ENCODE data around the gene POLE3. TPM values are rescaled to one million over a fixed set of nuclear protein-coding genes. Genes with fewer than 3 reads are reported as not detected.

Gene POLE3
- total and polyA plus RNA-seq, 3 donors from 2014 or later = 76.8 to 93.3 (median 87.3) TPM

DNA sequence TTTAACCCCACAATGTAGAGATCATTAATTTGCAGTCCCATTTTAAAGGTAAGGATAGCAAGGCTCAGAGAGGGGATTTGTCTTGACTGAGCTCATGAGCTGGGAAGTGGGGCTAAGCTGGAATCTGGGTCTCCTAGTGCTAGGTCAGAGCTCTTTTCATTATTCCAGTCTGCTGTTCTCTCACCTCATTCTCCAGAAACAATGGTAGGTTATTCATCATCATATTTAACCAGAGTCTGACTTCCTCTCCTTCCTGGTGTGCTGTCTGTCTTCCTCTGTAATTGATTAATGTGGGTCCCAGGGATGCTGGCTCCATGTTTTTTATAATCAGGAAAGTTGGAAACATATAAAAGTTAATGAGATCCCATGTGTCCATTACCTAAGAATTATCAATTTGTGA lies 20.7 kb upstream of the POLE3 start:
- H3K4me1 ChIP-seq = no peaks in the 10 kb centered on the region
- H3K27me3 ChIP-seq = no peaks in the 10 kb centered on the region
- TF ChIP-seq, protein P1, sequence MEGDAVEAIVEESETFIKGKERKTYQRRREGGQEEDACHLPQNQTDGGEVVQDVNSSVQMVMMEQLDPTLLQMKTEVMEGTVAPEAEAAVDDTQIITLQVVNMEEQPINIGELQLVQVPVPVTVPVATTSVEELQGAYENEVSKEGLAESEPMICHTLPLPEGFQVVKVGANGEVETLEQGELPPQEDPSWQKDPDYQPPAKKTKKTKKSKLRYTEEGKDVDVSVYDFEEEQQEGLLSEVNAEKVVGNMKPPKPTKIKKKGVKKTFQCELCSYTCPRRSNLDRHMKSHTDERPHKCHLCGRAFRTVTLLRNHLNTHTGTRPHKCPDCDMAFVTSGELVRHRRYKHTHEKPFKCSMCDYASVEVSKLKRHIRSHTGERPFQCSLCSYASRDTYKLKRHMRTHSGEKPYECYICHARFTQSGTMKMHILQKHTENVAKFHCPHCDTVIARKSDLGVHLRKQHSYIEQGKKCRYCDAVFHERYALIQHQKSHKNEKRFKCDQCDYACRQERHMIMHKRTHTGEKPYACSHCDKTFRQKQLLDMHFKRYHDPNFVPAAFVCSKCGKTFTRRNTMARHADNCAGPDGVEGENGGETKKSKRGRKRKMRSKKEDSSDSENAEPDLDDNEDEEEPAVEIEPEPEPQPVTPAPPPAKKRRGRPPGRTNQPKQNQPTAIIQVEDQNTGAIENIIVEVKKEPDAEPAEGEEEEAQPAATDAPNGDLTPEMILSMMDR (IDR thresholded peaks at IDR 0.05) = no peak
- no peak for TF ChIP-seq POLR2A (IDR thresholded peaks at IDR 0.05)
- DNase-seq = no peak
- H3K9me3 ChIP-seq = no peaks in the 10 kb centered on the region
- no peak overlapping the region for H3K4me3 ChIP-seq
- intact Hi-C loops (cut with DNase I; ENCODE audit: low total_unique reads) = no loop called here
- H3K36me3 ChIP-seq (ENCODE audit: low read depth, missing control alignments) = no peaks in the 10 kb centered on the region
- no peak overlapping the region for H3K27ac ChIP-seq

DNA sequence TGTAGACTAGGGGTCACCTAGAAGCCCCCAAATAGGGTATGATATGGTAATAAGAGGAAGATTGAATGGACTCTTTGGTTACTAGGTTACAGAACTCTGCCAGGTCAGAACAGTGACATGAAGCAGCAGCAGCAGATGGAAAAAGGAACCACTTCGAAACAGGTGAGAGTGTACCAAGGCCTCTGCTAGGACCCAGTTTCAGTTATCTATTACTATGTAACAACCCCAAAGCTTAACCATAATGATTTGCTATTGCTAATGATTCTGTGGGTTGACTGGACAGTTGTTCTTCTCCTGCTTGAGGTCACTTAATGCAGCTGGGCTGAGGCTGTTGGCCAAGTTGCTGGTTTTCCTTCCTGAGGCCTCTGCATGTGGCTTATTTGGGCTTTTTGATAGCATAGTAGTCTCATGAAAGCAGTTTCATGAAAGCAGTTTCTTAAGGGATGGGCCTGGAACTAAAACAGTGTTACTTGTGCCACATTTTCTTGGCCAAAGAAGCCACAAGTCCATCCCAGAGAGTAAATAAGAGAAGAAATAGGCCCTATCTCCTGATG lies 17.7 kb upstream of the POLE3 start:
- H3K9me3 ChIP-seq = no peaks in the 10 kb centered on the region
- WGBS, 2 donors = 86 to 91% methylated on average over 1 of the region's 1 CpG
- peak overlapping the region in 1 of 2 donors; percentile 5 for H3K27ac ChIP-seq
- TF ChIP-seq, protein P1 (IDR thresholded peaks at IDR 0.05) = no peak
- no peak for TF ChIP-seq POLR2A (IDR thresholded peaks at IDR 0.05)
- H3K27me3 ChIP-seq = no peaks in the 10 kb centered on the region
- H3K4me3 ChIP-seq = no peak overlapping the region
- intact Hi-C loops (cut with DNase I; ENCODE audit: low total_unique reads) = no loop called here
- H3K36me3 ChIP-seq (ENCODE audit: low read depth, missing control alignments) = no peaks in the 10 kb centered on the region
- no peaks in the 10 kb centered on the region for H3K4me1 ChIP-seq
- DNase-seq = no peak

DNA sequence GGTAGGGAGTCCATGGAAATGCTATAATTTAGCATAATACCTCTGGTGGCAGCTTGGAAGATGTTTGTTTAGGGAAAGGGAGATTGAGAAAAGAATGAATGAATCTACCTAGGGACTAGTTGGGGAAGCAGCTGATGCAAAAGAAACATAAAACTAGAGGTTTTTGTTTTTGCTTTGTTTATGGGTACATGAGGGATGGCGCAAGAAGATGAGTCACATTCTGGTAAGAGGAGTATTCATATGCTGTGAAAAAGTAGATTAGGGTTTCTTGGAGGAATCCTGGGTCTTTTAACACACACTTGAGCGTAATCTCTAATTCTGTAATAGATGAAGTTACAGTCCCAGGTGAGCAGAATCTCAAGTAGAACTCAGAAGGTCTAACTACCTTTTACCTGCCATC lies 17.2 kb upstream of the POLE3 start:
- no peak overlapping the region for H3K27ac ChIP-seq
- intact Hi-C loops (cut with DNase I; ENCODE audit: low total_unique reads) = no loop called here
- WGBS, 2 donors = 94 to 99% methylated on average over 2 of the region's 2 CpGs
- H3K36me3 ChIP-seq (ENCODE audit: low read depth, missing control alignments) = no peaks in the 10 kb centered on the region
- no peak overlapping the region for H3K4me3 ChIP-seq
- H3K27me3 ChIP-seq = no peaks in the 10 kb centered on the region
- no peaks in the 10 kb centered on the region for H3K9me3 ChIP-seq
- no peak for TF ChIP-seq POLR2A (IDR thresholded peaks at IDR 0.05)
- TF ChIP-seq, protein P1 (IDR thresholded peaks at IDR 0.05) = no peak
- H3K4me1 ChIP-seq = no peaks in the 10 kb centered on the region
- DNase-seq = no peak

DNA sequence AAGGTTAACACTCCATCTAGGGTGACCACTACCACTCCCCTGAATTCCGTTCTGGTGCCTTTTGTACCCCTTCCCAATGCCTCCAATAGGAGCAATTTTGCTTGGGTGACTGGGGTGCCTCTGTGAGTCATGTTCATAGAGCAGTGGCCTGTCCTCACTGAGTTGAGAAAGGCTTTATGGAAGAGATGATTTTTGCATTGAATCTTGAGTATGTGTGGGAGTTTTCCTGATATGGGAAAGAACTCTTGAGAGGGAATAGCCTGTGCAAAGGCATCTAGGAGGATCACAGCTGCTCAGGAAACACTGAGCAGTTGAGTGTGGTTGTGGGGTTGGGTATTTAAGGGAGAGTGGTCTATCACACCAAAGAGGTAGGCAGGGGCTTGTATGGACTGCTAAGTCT lies 16.2 kb upstream of the POLE3 start:
- H3K27me3 ChIP-seq = no peaks in the 10 kb centered on the region
- H3K27ac ChIP-seq = no peak overlapping the region
- intact Hi-C loops (cut with DNase I; ENCODE audit: low total_unique reads) = no loop called here
- no peak for DNase-seq
- H3K36me3 ChIP-seq (ENCODE audit: low read depth, missing control alignments) = no peaks in the 10 kb centered on the region
- TF ChIP-seq POLR2A (IDR thresholded peaks at IDR 0.05) = no peak
- TF ChIP-seq, protein P1 (IDR thresholded peaks at IDR 0.05) = no peak
- 94 to 100% methylated on average over 1 of the region's 1 CpG for WGBS, 2 donors
- H3K4me1 ChIP-seq = no peaks in the 10 kb centered on the region
- H3K9me3 ChIP-seq = no peaks in the 10 kb centered on the region
- H3K4me3 ChIP-seq = no peak overlapping the region

DNA sequence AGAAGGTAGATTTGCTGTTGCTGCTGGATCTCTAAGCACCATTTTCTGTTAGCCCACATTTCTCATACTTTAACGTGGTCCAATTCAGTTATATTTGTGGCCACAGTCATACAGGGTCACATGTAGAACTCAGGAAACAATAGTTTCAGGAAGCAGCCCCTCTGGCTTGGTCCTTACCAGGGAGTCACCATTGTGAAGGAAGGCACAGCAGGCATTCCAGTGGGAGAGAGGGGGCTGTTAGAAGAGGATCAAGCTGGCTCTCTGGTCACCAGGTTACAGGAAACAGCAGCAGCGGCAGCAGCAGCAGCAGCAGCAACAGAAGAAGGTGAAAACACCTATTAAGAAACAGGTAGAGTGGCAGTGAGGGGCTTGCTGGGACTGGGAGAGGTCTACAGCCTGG lies 14.6 kb upstream of the POLE3 start:
- no peak overlapping the region for H3K27ac ChIP-seq
- intact Hi-C loops (cut with DNase I; ENCODE audit: low total_unique reads) = no loop called here
- DNase-seq = no peak
- no peaks in the 10 kb centered on the region for H3K36me3 ChIP-seq (ENCODE audit: low read depth, missing control alignments)
- H3K27me3 ChIP-seq = no peaks in the 10 kb centered on the region
- no peaks in the 10 kb centered on the region for H3K4me1 ChIP-seq
- no peaks in the 10 kb centered on the region for H3K9me3 ChIP-seq
- H3K4me3 ChIP-seq = no peak overlapping the region
- WGBS, 2 donors = 68% methylated on average over 2 of the region's 2 CpGs
- no peak for TF ChIP-seq POLR2A (IDR thresholded peaks at IDR 0.05)
- TF ChIP-seq, protein P1 (IDR thresholded peaks at IDR 0.05) = no peak

Measured in testis (tissue), 3 donors.